Stomach smooth muscle (tissue), 2 donors: Measurements from ENCODE around the gene CDC20.

Experiments
- H3K27ac ChIP-seq: one replicate; pipeline ENCODE4 v1.7.0; 2013; ENCODE audit warnings: mild to moderate bottlenecking, low read length, inconsistent platforms
- H3K27me3 ChIP-seq, 2 donors: one replicate each; pipeline ENCODE4 v1.7.0; 2013; ENCODE audit warnings: low read length in 2 of 2; ENCODE audit not compliant: insufficient read depth in 2 of 2, control insufficient read depth in 1 of 2
- H3K36me3 ChIP-seq, 2 donors: one replicate each; pipeline ENCODE4 v1.7.0; 2013; ENCODE audit warnings: low read length in 2 of 2; ENCODE audit not compliant: control insufficient read depth in 2 of 2, insufficient read depth in 2 of 2
- H3K4me1 ChIP-seq: one replicate; pipeline ENCODE4 v1.7.0; 2013; ENCODE audit warnings: low read length; ENCODE audit not compliant: control insufficient read depth, insufficient read depth
- H3K4me3 ChIP-seq, 2 donors: one replicate each; pipeline ENCODE4 v1.7.0; 2013; ENCODE audit warnings: low read length in 2 of 2
- H3K9ac ChIP-seq, 2 donors: one replicate each; pipeline ENCODE4 v1.7.0; 2013; ENCODE audit warnings: low read length in 2 of 2, mild to moderate bottlenecking in 1 of 2
- H3K9me3 ChIP-seq, 2 donors: one replicate each; pipeline ENCODE4 v1.7.0; 2013; ENCODE audit warnings: low read length in 2 of 2; ENCODE audit not compliant: control insufficient read depth in 2 of 2
- donor health status: healthy.
- donor health status: Pancreatic carcinoma.

The CDC20 gene

DNA sequence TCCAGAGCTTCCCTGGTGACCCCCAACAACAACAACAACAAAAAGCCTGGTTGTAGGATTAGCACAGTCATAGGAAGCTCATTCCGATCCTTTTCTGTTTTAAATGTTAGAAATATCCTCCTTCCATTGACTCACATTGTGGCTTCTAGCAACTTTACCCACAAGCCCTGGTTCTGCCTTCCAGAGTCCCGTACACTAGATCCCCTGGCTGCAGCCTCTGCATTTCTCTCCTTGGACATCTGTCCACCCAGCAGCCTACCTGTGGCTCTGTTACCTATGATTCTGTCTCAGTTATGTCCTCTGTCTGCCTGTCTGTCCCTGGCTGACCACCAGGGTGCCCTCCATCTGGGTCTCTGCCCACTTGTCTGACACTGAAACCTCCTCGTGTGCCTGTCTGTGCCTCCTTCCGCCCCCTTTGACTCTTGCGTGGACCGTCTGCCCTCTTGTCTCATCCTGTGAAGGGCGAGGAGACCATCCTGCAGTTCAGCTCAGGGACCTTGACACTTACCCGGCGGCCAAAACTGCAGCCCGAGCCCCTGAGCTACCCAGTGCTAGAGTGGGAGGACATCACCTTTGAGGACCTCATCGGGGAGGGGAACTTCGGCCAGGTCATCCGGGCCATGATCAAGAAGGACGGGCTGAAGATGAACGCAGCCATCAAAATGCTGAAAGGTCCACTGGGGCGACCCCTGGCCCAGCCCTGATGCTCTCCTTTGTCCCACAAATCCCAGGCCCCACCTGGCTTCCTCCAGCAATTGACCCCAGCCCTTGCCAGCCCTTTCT, 41.9 kb upstream of the CDC20 start:
- Histone ChIP-seq H3K9ac (no peak overlapping the region), H3K4me1 (no peaks in the 10 kb centered on the region), H3K36me3 (no peaks in the 10 kb centered on the region), H3K9me3 (no peaks in the 10 kb centered on the region), H3K27ac (no peak overlapping the region), H3K27me3 (no peaks in the 10 kb centered on the region), H3K4me3 (no peak overlapping the region)

- H3K9me3 ChIP-seq: no peaks in the 10 kb centered on the region
- H3K36me3 ChIP-seq: no peaks in the 10 kb centered on the region
- H3K4me1 ChIP-seq: no peaks in the 10 kb centered on the region
- H3K9ac ChIP-seq: no peak overlapping the region
- no peak overlapping the region for H3K4me3 ChIP-seq
- no peak overlapping the region for H3K27ac ChIP-seq
- no peaks in the 10 kb centered on the region for H3K27me3 ChIP-seq
Observed at GRCh38 chr1:43317817-43318471, 40.8 kb upstream of the CDC20 start.

DNA sequence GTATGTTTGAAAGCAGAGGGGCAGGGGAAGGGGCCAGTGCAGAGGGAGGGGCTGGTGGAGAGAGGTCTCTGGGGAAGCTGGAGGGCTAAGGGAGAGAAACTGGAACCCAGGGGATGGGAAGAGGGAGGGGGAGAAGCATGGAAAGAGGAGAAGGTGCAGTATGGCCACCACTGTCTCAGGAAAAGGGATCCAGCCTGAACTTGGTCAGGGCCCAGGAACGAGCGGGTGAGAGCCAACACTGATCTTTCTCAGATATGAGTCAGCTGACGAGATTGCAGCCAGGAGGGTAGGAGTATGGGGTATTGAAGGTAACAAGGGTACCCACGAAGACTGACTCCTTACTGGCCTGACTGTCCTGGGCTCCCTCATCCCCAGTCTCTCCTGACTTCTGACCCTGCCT, 40.0 kb upstream of the CDC20 start:
- Histone ChIP-seq H3K9ac (no peak overlapping the region), H3K36me3 (no peaks in the 10 kb centered on the region), H3K27me3 (no peaks in the 10 kb centered on the region), H3K4me1 (no peaks in the 10 kb centered on the region), H3K4me3 (no peak overlapping the region), H3K9me3 (peaks cover 0 to 2% of the 10 kb centered on the region in 2 donors), H3K27ac (no peak overlapping the region)

GRCh38 chr1:43319288-43319687, 39.5 kb upstream of the CDC20 start:
- no peaks in the 10 kb centered on the region for H3K4me1 ChIP-seq
- H3K27ac ChIP-seq: no peak overlapping the region
- H3K27me3 ChIP-seq: no peaks in the 10 kb centered on the region
- H3K4me3 ChIP-seq: no peak overlapping the region
- H3K36me3 ChIP-seq: no peaks in the 10 kb centered on the region
- no peak overlapping the region for H3K9ac ChIP-seq
- H3K9me3 ChIP-seq: peaks cover 0 to 3% of the 10 kb centered on the region in 2 donors

- H3K4me1 ChIP-seq: no peaks in the 10 kb centered on the region
- no peaks in the 10 kb centered on the region for H3K27me3 ChIP-seq
- H3K9ac ChIP-seq: no peak overlapping the region
- H3K36me3 ChIP-seq: no peaks in the 10 kb centered on the region
- no peak overlapping the region for H3K27ac ChIP-seq
- H3K4me3 ChIP-seq: no peak overlapping the region
- peaks cover 0 to 3% of the 10 kb centered on the region in 2 donors for H3K9me3 ChIP-seq
Observed at GRCh38 chr1:43319766-43320165, 39.0 kb upstream of the CDC20 start.

- Histone ChIP-seq H3K9ac (no peak overlapping the region), H3K36me3 (no peaks in the 10 kb centered on the region), H3K9me3 (peaks cover 0 to 3% of the 10 kb centered on the region in 2 donors), H3K4me1 (no peaks in the 10 kb centered on the region), H3K27me3 (no peaks in the 10 kb centered on the region), H3K27ac (no peak overlapping the region), H3K4me3 (no peak overlapping the region)
Observed at GRCh38 chr1:43321331-43321891, 37.4 kb upstream of the CDC20 start.

GRCh38 chr1:43322506-43322905, 36.3 kb upstream of the CDC20 start:
- no peaks in the 10 kb centered on the region for H3K36me3 ChIP-seq
- no peak overlapping the region for H3K9ac ChIP-seq
- no peaks in the 10 kb centered on the region for H3K27me3 ChIP-seq
- H3K4me1 ChIP-seq: no peaks in the 10 kb centered on the region
- H3K9me3 ChIP-seq: peaks cover 0 to 3% of the 10 kb centered on the region in 2 donors
- H3K4me3 ChIP-seq: no peak overlapping the region
- H3K27ac ChIP-seq: no peak overlapping the region

- peaks cover 0 to 6% of the 10 kb centered on the region in 2 donors for H3K9me3 ChIP-seq
- H3K36me3 ChIP-seq: no peaks in the 10 kb centered on the region
Observed at GRCh38 chr1:43324810-43325209, 34.0 kb upstream of the CDC20 start.

GRCh38 chr1:43325381-43325780, 33.4 kb upstream of the CDC20 start:
- peaks cover 0 to 6% of the 10 kb centered on the region in 2 donors for H3K9me3 ChIP-seq
- no peak overlapping the region for H3K4me3 ChIP-seq
- H3K27ac ChIP-seq: no peak overlapping the region
- no peaks in the 10 kb centered on the region for H3K36me3 ChIP-seq
- H3K9ac ChIP-seq: no peak overlapping the region
- no peaks in the 10 kb centered on the region for H3K27me3 ChIP-seq
- H3K4me1 ChIP-seq: no peaks in the 10 kb centered on the region

More at GRCh38 chr1:43324810-43325209, 34.0 kb upstream of the CDC20 start:
- Histone ChIP-seq H3K4me1 (no peaks in the 10 kb centered on the region), H3K27ac (no peak overlapping the region), H3K27me3 (no peaks in the 10 kb centered on the region), H3K9ac (no peak overlapping the region), H3K4me3 (no peak overlapping the region)

- H3K4me1 ChIP-seq: no peaks in the 10 kb centered on the region
- H3K4me3 ChIP-seq: no peak overlapping the region
- H3K27me3 ChIP-seq: no peaks in the 10 kb centered on the region
- H3K36me3 ChIP-seq: no peaks in the 10 kb centered on the region
- H3K9ac ChIP-seq: no peak overlapping the region
- peaks cover 0 to 6% of the 10 kb centered on the region in 2 donors for H3K9me3 ChIP-seq
- H3K27ac ChIP-seq: no peak overlapping the region
Observed at GRCh38 chr1:43327549-43328292, 31.1 kb upstream of the CDC20 start.
